GM12878 (cell line): Measurements from ENCODE around the gene TOP3A. TPM values are rescaled to one million over a fixed set of nuclear protein-coding genes. Genes with fewer than 3 reads are reported as not detected.

Experiments
- ATAC-seq: fragments of 200-7000 bp; cut with Tn5 transposase; 3 replicates; pipeline ENCODE4 v1.9.1; 2020; ENCODE audit warnings: mild to moderate bottlenecking, moderate library complexity
- BruUV-seq: library from RNA; stranded (reverse); fragments of 400-500 nt; replicated peaks from 2 replicates; lab custom pipeline; 2021; lab: Mats Ljungman, UMichigan
- CTCF ChIA-PET: fragments of 300-600 bp; sonication (Branson Sonifier 250); formaldehyde crosslinking; extraction: SDS; loops from one replicate; lab custom pipeline; 2021; ENCODE audit warnings: inconsistent platforms; lab: Yijun Ruan, JAX
- POLR2A ChIA-PET: fragments of 350-600 bp; formaldehyde crosslinking; extraction: SDS; loops from one replicate; lab custom pipeline; 2021; ENCODE audit warnings: inconsistent platforms; lab: Charles Lee
- RAD21 ChIA-PET: fragments of 300-600 bp; sonication (Branson Sonifier 250); formaldehyde crosslinking; loops from one replicate; lab custom pipeline; 2023; ENCODE audit warnings: antibody characterized with exemption; ENCODE audit not compliant: unreplicated experiment; lab: Charles Lee
- SMC1A ChIA-PET: fragments of 300-600 bp; sonication (Branson Sonifier 250); formaldehyde crosslinking; loops from one replicate; lab custom pipeline; 2023; ENCODE audit not compliant: unreplicated experiment, uncharacterized antibody; lab: Charles Lee
- DNase-seq: peaks from one replicate; pipeline ENCODE4 v3.0.0-alpha.2; 2011; ENCODE audit warnings: low read depth, low spot score
- FAIRE-seq: peaks from 3 replicates; lab custom pipeline; 2011; peaks lifted over from hg19 to GRCh38; lab: Jason Lieb, UNC
- H2AFZ ChIP-seq: 2 replicates; pipeline ENCODE4 v1.6.0; 2011; ENCODE audit warnings: low read depth, low read length, control low read depth; ENCODE audit not compliant: control insufficient read depth
- H3K27ac ChIP-seq: 2 replicates; pipeline ENCODE4 v1.5.1; 2011; ENCODE audit warnings: control low read depth; ENCODE audit not compliant: control insufficient read depth, insufficient read depth
- H3K27me3 ChIP-seq, 2 experiments: replicated peaks in 1 of 2; 2 replicates each; pipeline versions ENCODE4 v1.6.0 to v1.6.1; 2011; ENCODE audit warnings: low read length in 1 of 2; ENCODE audit not compliant: control insufficient read depth in 2 of 2, insufficient read depth in 2 of 2
- H3K36me3 ChIP-seq, 2 experiments: 2 replicates each; pipeline ENCODE4 v1.5.1; 2011; ENCODE audit warnings: low read length in 1 of 2; ENCODE audit not compliant: control insufficient read depth in 2 of 2, insufficient read depth in 2 of 2
- H3K4me1 ChIP-seq: 2 replicates; pipeline ENCODE4 v1.6.1; 2011; ENCODE audit warnings: mild to moderate bottlenecking, low read length, moderate library complexity, mixed read lengths; ENCODE audit not compliant: control insufficient read depth, insufficient read depth
- H3K4me2 ChIP-seq: 2 replicates; pipeline ENCODE4 v1.6.0; 2011; ENCODE audit warnings: control low read depth; ENCODE audit not compliant: control insufficient read depth, insufficient read depth
- H3K4me3 ChIP-seq: fragments of 200-600 bp; sonication (generic); 2 replicates; pipeline ENCODE4 v1.5.1; 2016
- H3K79me2 ChIP-seq: 2 replicates; pipeline ENCODE4 v1.6.0; 2011; ENCODE audit warnings: low read length; ENCODE audit not compliant: control insufficient read depth, insufficient read depth
- H3K9ac ChIP-seq: 2 replicates; pipeline ENCODE4 v1.8.0; 2011; ENCODE audit warnings: low read length, control low read depth, mixed read lengths; ENCODE audit not compliant: control insufficient read depth, insufficient read depth
- H3K9me3 ChIP-seq: replicated peaks from 3 replicates; pipeline ENCODE4 v1.5.1; 2011; ENCODE audit warnings: mild to moderate bottlenecking, low read length; ENCODE audit not compliant: control insufficient read depth, insufficient read depth
- H4K20me1 ChIP-seq: 2 replicates; pipeline ENCODE4 v1.6.0; 2011; ENCODE audit not compliant: control insufficient read depth, insufficient read depth
- CREB1 ChIP-seq: IDR thresholded peaks from 2 replicates; pipeline ENCODE4 v1.6.1; 2012; ENCODE audit warnings: low read depth, mild to moderate bottlenecking, inconsistent platforms
- ESRRA ChIP-seq: IDR thresholded peaks from 2 replicates; pipeline ENCODE4 v1.6.1; 2012; ENCODE audit warnings: mild to moderate bottlenecking, low read length, improper control_type of control experiment
- ETV6 ChIP-seq, 2 experiments: fragments of 450-650 bp in 1 of 2; IDR thresholded peaks in 1 of 2; conservative IDR thresholded peaks in 1 of 2; 2 replicates each; pipeline ENCODE4 v1.6.1; 2014; ENCODE audit warnings: antibody characterized with exemption in 1 of 2, borderline replicate concordance in 1 of 2, low read depth in 1 of 2, mild to moderate bottlenecking in 1 of 2, moderate library complexity in 1 of 2
- FOXK2 ChIP-seq: fragments of 450-650 bp; IDR thresholded peaks from 2 replicates; pipeline ENCODE4 v1.6.1; 2017; ENCODE audit warnings: mild to moderate bottlenecking, moderate library complexity
- FOXM1 ChIP-seq: IDR thresholded peaks from 2 replicates; pipeline ENCODE4 v1.6.1; 2012; ENCODE audit warnings: low read depth, mild to moderate bottlenecking, inconsistent platforms, low read length, moderate library complexity
- MXI1 ChIP-seq: fragments of 150-350 bp; IDR thresholded peaks from 2 replicates; pipeline ENCODE4 v1.6.1; 2011; ENCODE audit warnings: low read depth, mild to moderate bottlenecking, inconsistent platforms, low read length, improper control_type of control experiment
- NBN ChIP-seq: fragments of 450-650 bp; IDR thresholded peaks from 2 replicates; pipeline ENCODE4 v1.6.1; 2016
- NFXL1 ChIP-seq: fragments of 450-650 bp; IDR thresholded peaks from 2 replicates; pipeline ENCODE4 v1.6.1; 2017; ENCODE audit warnings: antibody characterized with exemption, mild to moderate bottlenecking, borderline replicate concordance
- NR2C2 ChIP-seq: IDR thresholded peaks from 2 replicates; pipeline ENCODE4 v1.6.1; 2011; ENCODE audit warnings: borderline replicate concordance, low read depth; ENCODE audit not compliant: control insufficient read depth, insufficient read length
- TCF7 ChIP-seq: IDR thresholded peaks from 2 replicates; pipeline ENCODE4 v1.6.1; 2014; ENCODE audit warnings: antibody characterized with exemption, borderline replicate concordance
- YY1 ChIP-seq: IDR thresholded peaks from 2 replicates; pipeline ENCODE4 v1.6.1; 2011; ENCODE audit warnings: low read depth, mild to moderate bottlenecking, low read length
- ZNF384 ChIP-seq: IDR thresholded peaks from 2 replicates; pipeline ENCODE4 v1.6.1; 2012; ENCODE audit warnings: low read depth, mild to moderate bottlenecking, low read length, improper control_type of control experiment, borderline replicate concordance
- WGBS: methylation state at CpG from one replicate; pipeline ENCODE4 v1.1.6; 2016; ENCODE audit warnings: low lambda C conversion rate; ENCODE audit not compliant: insufficient replicate concordance, insufficient coverage; ENCODE audit errors: missing lambda C conversion rate; 5-methylcytosine and 5-hydroxymethylcytosine counted together
- in situ Hi-C: fragments of 300-500 bp; cut with MboI; formaldehyde crosslinking; loops from 9 replicates; pipeline ENCODE4 v1.14.3; 2018; ENCODE audit warnings: mixed read lengths
- intact Hi-C: fragments of 100-400 bp; cut with micrococcal nuclease; formaldehyde crosslinking; loops from one replicate; pipeline ENCODE4 v1.14.2; 2022; ENCODE audit not compliant: unreplicated experiment
- polyA plus RNA-seq, 11 experiments: library from polyadenylated mRNA; depleted of rRNA in 4 of 11; unstranded in 6 of 11; stranded (reverse) in 5 of 11; fragments of >200 nt; fragmentation: Nextera tagmentation in 4 of 11; fragmentation: Illumina TruSeq in 1 of 11; extraction: Ambion mirVana in 4 of 11; extraction: Trizol in 1 of 11; gene quantifications; 1 replicate in 1 of 11; 2 replicates in 10 of 11; pipeline versions ENCODE4 v1.2.1 to v1.2.3, GENCODE V29; 2011 to 2016; ENCODE audit warnings: inconsistent platforms in 2 of 11, missing spikeins in 2 of 11, low read depth in 1 of 11
- total RNA-seq, 4 experiments: library from RNA; depleted of rRNA in 3 of 4; stranded (reverse); fragments of >200 nt in 3 of 4; fragmentation: Illumina TruSeq in 1 of 4; extraction: Trizol in 1 of 4; gene quantifications; 2 replicates each; pipeline versions ENCODE4 v1.2.1 to v1.2.3, GENCODE V29; 2013 to 2021
- TF ChIP-seq, protein P1 (sequence below): IDR thresholded peaks from 2 replicates; pipeline ENCODE4 v1.6.1; 2012; ENCODE audit warnings: low read length, inconsistent platforms
- TF ChIP-seq, protein P2 (sequence below): fragments of 450-650 bp; IDR thresholded peaks from 2 replicates; pipeline ENCODE4 v1.6.1; 2017; ENCODE audit warnings: mild to moderate bottlenecking
- TF ChIP-seq, protein P3 (sequence below): fragments of 450-650 bp; IDR thresholded peaks from 2 replicates; pipeline ENCODE4 v1.6.1; 2014; ENCODE audit warnings: mild to moderate bottlenecking
- TF ChIP-seq, protein P4 (sequence below): IDR thresholded peaks from 2 replicates; pipeline ENCODE4 v1.6.1; 2012; ENCODE audit warnings: low read depth, low read length, improper control_type of control experiment

TOP3A gene
- total and polyA plus RNA-seq, 10 of the 15 experiments (the other 5 are each of a cell fraction or from before 2014, with no cell fraction given) = 4.2 to 51.9 (median 31.8) TPM

DNA sequence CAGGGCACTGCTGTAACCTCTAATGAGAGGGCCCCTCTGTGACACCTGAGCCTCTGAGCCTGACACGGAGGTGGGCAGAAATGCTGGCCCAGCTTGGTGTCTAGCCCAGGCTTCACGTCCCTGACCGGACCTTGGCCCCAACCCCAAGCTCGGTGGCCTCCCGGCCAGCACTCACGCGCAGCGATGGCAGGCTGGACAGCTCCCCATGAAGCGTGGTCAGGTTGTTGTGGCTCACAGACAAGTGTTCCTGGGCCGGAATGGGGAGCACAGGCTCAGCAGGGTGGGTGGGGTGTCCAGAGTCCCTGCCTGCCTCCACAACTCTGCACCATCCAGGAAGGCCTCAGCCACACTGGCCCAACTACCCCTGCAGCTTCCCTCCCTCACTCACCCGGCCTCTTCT, 58.4 kb downstream of the TOP3A start:
- Histone ChIP-seq H3K9me3 (no peaks in the 10 kb centered on the region), H3K36me3 (peaks cover 11 to 18% of the 10 kb centered on the region in 2 experiments; a peak in 3 of 4 replicates), H3K4me1 (peaks cover 13% of the 10 kb centered on the region), H2AFZ (no peak overlapping the region), H3K9ac (no peak overlapping the region), H3K27ac (no peak overlapping the region), H3K27me3 (no peaks in the 10 kb centered on the region), H4K20me1 (no peaks in the 10 kb centered on the region), H3K79me2 (peaks cover 14% of the 10 kb centered on the region), H3K4me3 (no peak overlapping the region), H3K4me2 (no peak overlapping the region)
- ChIA-PET SMC1A (no interaction called here), RAD21 (no interaction called here), CTCF (interaction anchor here (1.4 to 1.5 kb wide), 2 partner anchors 9 kb away, joined by 3 to 6 read pairs; no protein-coding TSS in a partner anchor), POLR2A (no interaction called here)
- in situ Hi-C loops (no loop called here), intact Hi-C loops (no loop called here)
- FAIRE-seq (no peak), DNase-seq (no peak), ATAC-seq (no peak)
- WGBS = 97% methylated on average over 11 of the region's 11 CpGs
- BruUV-seq = no TSS peak
- TF ChIP-seq, protein P1, sequence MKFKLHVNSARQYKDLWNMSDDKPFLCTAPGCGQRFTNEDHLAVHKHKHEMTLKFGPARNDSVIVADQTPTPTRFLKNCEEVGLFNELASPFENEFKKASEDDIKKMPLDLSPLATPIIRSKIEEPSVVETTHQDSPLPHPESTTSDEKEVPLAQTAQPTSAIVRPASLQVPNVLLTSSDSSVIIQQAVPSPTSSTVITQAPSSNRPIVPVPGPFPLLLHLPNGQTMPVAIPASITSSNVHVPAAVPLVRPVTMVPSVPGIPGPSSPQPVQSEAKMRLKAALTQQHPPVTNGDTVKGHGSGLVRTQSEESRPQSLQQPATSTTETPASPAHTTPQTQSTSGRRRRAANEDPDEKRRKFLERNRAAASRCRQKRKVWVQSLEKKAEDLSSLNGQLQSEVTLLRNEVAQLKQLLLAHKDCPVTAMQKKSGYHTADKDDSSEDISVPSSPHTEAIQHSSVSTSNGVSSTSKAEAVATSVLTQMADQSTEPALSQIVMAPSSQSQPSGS = no peak
- TF ChIP-seq, protein P2, sequence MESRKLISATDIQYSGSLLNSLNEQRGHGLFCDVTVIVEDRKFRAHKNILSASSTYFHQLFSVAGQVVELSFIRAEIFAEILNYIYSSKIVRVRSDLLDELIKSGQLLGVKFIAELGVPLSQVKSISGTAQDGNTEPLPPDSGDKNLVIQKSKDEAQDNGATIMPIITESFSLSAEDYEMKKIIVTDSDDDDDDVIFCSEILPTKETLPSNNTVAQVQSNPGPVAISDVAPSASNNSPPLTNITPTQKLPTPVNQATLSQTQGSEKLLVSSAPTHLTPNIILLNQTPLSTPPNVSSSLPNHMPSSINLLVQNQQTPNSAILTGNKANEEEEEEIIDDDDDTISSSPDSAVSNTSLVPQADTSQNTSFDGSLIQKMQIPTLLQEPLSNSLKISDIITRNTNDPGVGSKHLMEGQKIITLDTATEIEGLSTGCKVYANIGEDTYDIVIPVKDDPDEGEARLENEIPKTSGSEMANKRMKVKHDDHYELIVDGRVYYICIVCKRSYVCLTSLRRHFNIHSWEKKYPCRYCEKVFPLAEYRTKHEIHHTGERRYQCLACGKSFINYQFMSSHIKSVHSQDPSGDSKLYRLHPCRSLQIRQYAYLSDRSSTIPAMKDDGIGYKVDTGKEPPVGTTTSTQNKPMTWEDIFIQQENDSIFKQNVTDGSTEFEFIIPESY = no peak
- TF ChIP-seq ETV6 (conservative IDR thresholded peaks at IDR 0.05 in 1 of 2, IDR thresholded peaks at IDR 0.05 in 1 of 2; ENCODE audit: borderline replicate concordance in 1 of 2, low read depth in 1 of 2) (no peak), NFXL1 (no peak), YY1 (no peak), FOXM1 (no peak), NR2C2 (no peak), ZNF384 (no peak), FOXK2 (no peak), MXI1 (no peak), NBN (no peak), ESRRA (no peak), TCF7 (no peak), CREB1 (no peak)
- TF ChIP-seq, protein P3, sequence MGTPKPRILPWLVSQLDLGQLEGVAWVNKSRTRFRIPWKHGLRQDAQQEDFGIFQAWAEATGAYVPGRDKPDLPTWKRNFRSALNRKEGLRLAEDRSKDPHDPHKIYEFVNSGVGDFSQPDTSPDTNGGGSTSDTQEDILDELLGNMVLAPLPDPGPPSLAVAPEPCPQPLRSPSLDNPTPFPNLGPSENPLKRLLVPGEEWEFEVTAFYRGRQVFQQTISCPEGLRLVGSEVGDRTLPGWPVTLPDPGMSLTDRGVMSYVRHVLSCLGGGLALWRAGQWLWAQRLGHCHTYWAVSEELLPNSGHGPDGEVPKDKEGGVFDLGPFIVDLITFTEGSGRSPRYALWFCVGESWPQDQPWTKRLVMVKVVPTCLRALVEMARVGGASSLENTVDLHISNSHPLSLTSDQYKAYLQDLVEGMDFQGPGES = no peak
- TF ChIP-seq, protein P4, sequence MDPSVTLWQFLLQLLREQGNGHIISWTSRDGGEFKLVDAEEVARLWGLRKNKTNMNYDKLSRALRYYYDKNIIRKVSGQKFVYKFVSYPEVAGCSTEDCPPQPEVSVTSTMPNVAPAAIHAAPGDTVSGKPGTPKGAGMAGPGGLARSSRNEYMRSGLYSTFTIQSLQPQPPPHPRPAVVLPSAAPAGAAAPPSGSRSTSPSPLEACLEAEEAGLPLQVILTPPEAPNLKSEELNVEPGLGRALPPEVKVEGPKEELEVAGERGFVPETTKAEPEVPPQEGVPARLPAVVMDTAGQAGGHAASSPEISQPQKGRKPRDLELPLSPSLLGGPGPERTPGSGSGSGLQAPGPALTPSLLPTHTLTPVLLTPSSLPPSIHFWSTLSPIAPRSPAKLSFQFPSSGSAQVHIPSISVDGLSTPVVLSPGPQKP = no peak
